GM06990 (cell line): ENCODE measurements around the gene HOXA1.

Experiments
- DNase-seq: peaks from one replicate; pipeline ENCODE4 v3.0.0-alpha.2; 2011; ENCODE audit not compliant: insufficient read length; ENCODE audit errors: extremely low read depth
- H3K27me3 ChIP-seq: replicated peaks from 2 replicates; pipeline ENCODE4 v1.6.0; 2011; ENCODE audit warnings: low read length; ENCODE audit not compliant: control insufficient read depth, insufficient read depth
- H3K36me3 ChIP-seq: 2 replicates; pipeline ENCODE4 v1.5.1; 2011; ENCODE audit warnings: low read length; ENCODE audit not compliant: control insufficient read depth, insufficient read depth
- H3K4me3 ChIP-seq: replicated peaks from 2 replicates; pipeline ENCODE4 v1.5.1; 2011; ENCODE audit warnings: low read depth, mild to moderate bottlenecking, control low read depth, low read length
- CTCF ChIP-seq: IDR thresholded peaks from 2 replicates; pipeline ENCODE4 v1.5.1; 2011; ENCODE audit warnings: low read length, control low read depth, mild to moderate bottlenecking, inconsistent platforms; ENCODE audit not compliant: insufficient read depth, poor library complexity, severe bottlenecking

HOXA1 gene

GRCh38 chr7:27138985-27139333 is 43.2 kb upstream of the HOXA1 start:
- Histone ChIP-seq H3K36me3 (no peaks in the 10 kb centered on the region), H3K4me3 (no peak overlapping the region), H3K27me3 (no peaks in the 10 kb centered on the region)
- no peak for DNase-seq
- TF ChIP-seq CTCF: no peak

GRCh38 chr7:27138472-27138871 is 42.7 kb upstream of the HOXA1 start:
- no peak for TF ChIP-seq CTCF
- Histone ChIP-seq H3K27me3 (no peaks in the 10 kb centered on the region), H3K36me3 (no peaks in the 10 kb centered on the region), H3K4me3 (no peak overlapping the region)
- DNase-seq: no peak

- DNase-seq: no peak
- H3K27me3 ChIP-seq: no peaks in the 10 kb centered on the region
- TF ChIP-seq CTCF: no peak
- H3K4me3 ChIP-seq: no peak overlapping the region
- no peaks in the 10 kb centered on the region for H3K36me3 ChIP-seq
These were observed 42.0 kb upstream of the HOXA1 start for GRCh38 chr7:27137640-27138315.

DNA sequence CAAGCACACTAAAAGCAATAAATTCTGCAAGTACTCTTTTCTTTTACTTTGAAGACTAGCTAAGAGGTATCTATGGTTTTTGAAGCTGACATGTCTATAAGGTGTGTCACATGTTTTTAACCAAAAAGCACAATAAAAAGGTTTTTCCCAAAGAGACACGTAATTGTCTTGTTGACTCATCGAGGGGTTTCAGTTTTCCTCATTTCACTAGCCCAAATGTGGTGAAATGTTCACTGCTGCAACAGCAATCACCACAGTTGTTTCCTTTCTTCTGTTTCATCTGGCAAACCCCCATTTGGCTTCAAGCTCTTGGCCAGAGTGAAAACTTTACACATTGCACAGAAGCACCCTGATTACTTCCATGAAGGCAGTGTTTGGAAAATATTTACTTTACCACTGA is 38.6 kb upstream of the HOXA1 start:
- DNase-seq: no peak
- no peaks in the 10 kb centered on the region for H3K27me3 ChIP-seq
- no peaks in the 10 kb centered on the region for H3K36me3 ChIP-seq
- H3K4me3 ChIP-seq: no peak overlapping the region
- TF ChIP-seq CTCF: no peak

DNA sequence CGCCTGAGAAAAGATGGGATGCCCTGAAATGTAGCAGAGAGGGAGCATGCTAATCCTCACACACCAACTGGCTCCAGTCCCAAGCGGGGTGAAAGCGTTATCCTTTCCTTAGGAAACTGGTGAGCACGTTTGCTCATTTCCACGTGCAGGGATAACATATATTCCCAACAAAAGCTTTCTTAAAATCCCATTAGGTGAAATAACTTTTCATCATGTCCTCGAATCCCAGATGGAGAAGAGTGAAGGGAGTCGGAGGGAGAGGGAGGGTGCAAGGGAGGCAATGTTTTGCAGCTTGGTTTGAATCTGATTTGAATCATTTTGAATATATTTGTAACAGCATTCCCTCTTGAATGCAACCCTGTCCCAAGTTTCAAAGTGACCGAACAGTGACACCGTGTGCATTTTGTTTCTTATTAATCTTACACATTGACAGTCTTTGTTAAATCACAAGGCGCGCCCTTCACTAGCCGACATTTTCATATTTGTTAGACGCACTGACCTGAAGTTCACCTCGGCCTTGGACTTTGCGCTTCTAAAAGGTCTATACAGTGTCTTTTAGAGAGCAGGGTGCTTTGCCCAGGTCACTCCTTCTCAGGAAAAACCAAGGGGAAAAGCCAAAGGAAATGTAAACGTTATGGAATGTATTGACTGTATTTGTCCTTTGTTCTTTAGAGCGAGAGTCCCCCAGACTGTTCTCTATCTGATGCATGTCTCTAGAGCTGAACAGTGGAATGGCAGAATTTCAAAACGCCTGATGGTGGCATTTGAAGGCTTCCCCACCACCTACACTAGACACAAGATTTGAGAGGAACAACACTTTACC is 37.8 kb upstream of the HOXA1 start:
- no peak for DNase-seq
- Histone ChIP-seq H3K36me3 (no peaks in the 10 kb centered on the region), H3K4me3 (no peak overlapping the region), H3K27me3 (no peaks in the 10 kb centered on the region)
- TF ChIP-seq CTCF: no peak
